LNCAP (cell line): ENCODE results near the gene TMEM95.

Source experiments
- TF ChIP-seq, protein P1 (sequence below): fragments of 450-650 bp; IDR thresholded peaks from 2 replicates; pipeline ENCODE4 v1.5.1; 2017; ENCODE audit warnings: mild to moderate bottlenecking

TMEM95 gene

DNA sequence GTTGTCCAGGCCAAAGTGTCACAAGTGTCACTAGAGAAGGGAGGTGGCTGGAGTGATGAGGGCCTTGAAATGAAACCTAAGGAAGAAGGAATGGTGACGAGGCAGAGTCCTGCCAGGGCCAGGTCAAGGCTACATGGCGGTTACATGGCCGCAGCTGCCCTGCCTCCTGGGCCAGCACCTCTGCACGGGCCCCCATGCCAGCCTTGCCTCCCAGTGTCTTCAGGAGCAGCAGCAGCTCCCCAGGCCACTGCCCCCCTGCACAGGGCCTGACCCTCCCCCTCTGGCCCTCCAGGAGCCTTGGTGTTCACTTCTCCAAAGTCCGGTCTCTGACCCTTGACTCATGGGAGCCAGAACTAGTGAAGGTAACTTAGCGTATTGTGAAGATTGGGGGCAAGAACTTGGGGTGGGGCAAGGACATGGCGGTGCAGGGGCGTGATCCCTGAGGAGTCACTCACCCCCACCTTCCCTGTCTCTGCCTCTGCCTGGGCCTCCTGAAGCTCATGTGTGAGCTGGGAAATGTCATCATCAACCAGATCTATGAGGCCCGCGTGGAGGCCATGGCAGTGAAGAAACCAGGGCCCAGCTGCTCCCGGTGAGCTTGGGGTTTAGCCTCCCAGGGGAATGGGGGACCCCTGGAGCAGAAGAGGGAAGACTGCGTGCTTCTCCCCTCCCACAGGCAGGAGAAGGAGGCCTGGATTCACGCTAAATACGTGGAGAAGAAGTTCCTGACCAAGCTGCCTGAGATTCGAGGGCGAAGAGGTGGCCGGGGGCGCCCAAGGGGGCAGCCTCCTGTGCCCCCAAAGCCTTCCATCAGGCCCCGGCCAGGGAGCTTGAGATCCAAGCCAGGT, 7.1 kb upstream of the TMEM95 start:
- TF ChIP-seq, protein P1, sequence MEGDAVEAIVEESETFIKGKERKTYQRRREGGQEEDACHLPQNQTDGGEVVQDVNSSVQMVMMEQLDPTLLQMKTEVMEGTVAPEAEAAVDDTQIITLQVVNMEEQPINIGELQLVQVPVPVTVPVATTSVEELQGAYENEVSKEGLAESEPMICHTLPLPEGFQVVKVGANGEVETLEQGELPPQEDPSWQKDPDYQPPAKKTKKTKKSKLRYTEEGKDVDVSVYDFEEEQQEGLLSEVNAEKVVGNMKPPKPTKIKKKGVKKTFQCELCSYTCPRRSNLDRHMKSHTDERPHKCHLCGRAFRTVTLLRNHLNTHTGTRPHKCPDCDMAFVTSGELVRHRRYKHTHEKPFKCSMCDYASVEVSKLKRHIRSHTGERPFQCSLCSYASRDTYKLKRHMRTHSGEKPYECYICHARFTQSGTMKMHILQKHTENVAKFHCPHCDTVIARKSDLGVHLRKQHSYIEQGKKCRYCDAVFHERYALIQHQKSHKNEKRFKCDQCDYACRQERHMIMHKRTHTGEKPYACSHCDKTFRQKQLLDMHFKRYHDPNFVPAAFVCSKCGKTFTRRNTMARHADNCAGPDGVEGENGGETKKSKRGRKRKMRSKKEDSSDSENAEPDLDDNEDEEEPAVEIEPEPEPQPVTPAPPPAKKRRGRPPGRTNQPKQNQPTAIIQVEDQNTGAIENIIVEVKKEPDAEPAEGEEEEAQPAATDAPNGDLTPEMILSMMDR: no peak

DNA sequence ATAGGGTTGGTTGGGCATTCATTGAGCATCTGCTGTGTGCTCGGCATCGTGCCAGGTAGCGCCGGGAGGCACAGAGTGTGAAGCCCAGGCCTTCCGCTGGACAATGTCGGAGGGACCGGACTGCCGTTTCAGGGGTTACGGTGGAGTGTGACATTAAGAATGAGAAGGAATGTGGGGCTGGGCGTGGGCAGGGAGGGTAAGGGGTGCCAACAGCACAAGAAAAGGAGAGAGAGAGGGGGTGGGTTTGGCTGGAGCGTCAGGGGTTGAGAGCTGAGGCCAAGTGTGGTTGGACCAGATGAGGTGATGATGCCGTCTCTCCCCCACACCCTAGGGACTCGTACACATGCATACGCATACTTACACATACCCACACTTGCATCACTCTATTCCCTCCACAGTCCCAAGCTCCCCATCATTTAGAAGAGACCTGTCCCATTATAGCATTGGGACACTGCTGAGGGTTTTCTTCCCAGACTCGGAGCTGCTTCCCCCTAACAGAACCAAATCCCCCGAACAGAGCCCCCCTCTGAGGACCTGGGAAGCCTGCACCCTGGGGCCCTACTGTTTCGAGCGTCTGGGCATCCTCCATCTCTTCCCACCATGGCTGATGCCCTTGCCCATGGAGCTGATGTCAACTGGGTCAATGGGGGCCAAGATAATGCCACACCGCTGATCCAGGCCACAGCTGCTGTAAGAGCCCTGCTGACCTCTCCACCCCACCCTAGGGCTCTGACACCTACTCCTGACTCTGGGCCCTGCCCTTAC, 6.3 kb upstream of the TMEM95 start:
- TF ChIP-seq, protein P1: no peak

DNA sequence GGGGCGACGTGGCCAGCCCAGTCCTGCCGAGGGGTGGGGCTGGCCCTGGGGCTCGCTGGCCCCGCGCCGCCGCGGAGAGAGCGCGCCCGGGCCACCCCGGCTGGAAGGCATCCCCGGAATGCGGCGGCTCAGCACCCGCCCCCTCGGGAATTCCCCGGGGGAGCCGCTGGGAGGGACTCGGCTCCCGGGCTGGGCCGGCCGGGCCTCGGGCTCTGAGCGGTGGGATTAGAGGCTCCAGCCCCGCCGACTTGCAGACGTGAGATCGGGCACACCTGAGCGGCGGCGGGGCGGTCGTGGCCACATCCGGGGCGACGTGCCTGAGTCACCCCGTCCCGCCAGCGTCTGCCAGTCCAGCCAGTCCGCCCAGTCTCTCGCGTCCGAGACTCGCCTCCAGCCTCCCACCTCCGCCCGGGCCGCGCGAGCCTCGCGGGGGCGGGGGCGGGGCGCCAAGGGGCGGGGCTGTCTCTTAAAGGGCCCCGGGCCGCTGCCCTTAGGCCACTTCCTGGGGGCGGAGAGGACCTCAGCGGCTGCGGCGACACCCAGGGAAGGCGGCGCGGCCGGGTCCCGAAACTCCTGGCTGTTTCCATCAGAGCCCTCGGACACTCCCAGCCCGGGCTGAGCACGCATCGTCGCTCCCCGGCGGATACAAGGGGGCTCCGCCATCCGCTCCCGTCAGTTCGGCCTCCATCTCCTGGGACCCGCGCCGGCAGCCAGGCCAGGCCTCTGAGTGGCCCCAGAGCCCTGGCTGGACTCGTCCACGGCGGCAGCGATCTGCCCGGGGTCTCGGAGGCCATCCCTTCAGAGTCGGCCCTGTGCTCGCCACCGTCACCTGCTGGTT, 3.1 kb upstream of the TMEM95 start, which contains the start of gene KCTD11:
Gene KCTD11 (plus strand): TSS at position 498 of the 838 bp plus-strand sequence.
- TF ChIP-seq, protein P1: no peak

DNA sequence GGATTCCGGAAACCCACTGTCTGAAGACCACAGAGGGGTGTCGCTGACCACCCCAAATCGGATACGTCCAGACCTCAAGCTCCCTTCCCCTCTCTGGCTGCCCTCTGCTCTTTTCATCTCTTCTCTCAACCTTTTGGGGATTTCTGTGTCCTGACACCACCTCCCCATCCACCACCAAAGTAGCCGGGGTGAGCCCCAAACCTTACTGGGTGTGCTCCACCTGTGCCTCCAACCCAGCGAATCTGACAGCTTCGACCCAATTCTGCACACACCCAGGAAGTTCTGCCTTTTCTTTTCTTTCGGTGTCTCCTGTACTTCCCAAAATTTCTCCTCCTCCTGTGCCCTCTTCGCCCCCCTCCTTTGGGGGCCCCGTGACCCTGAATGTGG, 2.5 kb upstream of the TMEM95 start:
- TF ChIP-seq, protein P1: peak; percentile 27; the same call in 1 of the 2 replicates

DNA sequence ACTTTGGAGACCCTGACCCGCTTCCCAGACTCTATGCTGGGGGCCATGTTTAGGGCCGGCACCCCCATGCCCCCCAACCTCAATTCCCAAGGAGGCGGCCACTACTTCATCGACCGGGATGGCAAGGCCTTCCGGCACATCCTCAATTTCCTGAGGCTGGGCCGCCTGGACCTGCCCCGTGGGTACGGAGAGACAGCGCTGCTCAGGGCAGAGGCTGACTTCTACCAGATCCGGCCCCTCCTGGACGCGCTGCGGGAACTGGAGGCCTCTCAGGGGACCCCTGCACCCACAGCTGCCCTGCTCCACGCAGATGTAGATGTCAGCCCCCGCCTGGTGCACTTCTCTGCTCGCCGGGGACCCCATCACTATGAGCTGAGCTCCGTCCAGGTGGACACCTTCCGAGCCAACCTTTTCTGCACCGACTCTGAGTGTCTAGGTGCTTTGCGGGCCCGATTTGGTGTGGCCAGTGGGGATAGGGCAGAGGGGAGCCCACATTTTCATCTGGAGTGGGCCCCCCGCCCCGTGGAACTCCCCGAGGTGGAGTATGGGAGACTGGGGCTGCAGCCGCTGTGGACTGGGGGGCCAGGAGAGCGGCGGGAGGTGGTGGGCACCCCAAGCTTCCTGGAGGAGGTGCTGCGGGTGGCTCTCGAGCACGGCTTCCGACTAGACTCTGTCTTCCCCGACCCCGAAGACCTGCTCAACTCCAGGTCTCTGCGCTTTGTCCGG, 1.9 kb upstream of the TMEM95 start:
- TF ChIP-seq, protein P1: no peak

DNA sequence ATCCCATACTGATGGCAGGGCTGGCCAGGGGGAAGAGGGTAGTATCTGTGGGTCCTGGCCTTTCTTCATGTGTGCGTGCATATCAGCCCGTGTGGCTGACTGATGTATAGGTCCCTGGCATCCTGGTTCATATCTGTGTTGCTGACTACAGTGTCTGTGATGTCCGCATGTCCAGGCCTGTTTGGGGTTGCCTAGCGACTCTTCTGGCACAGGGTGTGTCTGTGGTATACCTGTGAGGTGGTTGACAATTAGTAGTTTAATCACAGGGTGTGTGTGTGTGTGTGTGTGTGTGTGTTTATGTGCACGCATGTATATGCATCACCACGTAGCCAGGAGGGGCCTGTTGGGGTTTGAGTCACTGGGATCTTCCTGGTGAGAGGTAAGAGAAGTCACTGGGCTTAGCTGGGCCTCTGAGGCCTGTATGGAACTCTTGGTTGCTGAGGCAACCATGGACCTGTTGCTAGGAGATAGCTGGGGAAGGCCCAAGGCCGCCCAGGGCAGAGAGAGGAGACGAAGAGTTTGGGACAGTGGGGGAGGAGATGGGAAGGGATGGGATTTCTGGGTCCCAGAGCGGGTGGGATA, 603 bp upstream of the TMEM95 start:
- TF ChIP-seq, protein P1: no peak
